Naive thymus-derived CD4-positive, alpha-beta T cell (primary cell): Measurements from ENCODE around the gene IL17B. TPM values are rescaled to one million over a fixed set of nuclear protein-coding genes. Genes with fewer than 3 reads are reported as not detected.

Experiments
- ATAC-seq: fragments of 150-1000 bp; cut with Tn5 transposase; 2 replicates; pipeline ENCODE4 v1.10.0; 2021; ENCODE audit warnings: mild to moderate bottlenecking, moderate library complexity
- CTCF ChIA-PET: fragments of 350-600 bp; sonication (Branson Sonifier 250); formaldehyde crosslinking; loops from one replicate; lab custom pipeline; 2021; ENCODE audit warnings: antibody characterized with exemption; lab: Charles Lee
- POLR2A ChIA-PET: fragments of 350-600 bp; sonication (Branson Sonifier 250); formaldehyde crosslinking; loops from one replicate; lab custom pipeline; 2021; ENCODE audit warnings: antibody characterized with exemption, inconsistent platforms; lab: Charles Lee
- DNase-seq, 9 donors: peaks; one replicate each; pipeline versions ENCODE4 v3.0.0 to v3.0.0-alpha.2; 2020 to 2022; ENCODE audit warnings: mixed read lengths in 1 of 9
- H3K27ac ChIP-seq: one replicate; pipeline ENCODE4 v1.7.0; 2013; ENCODE audit warnings: mild to moderate bottlenecking, low read depth, low read length, moderate library complexity
- H3K27me3 ChIP-seq, 2 donors: one replicate each; pipeline ENCODE4 v1.7.0; 2013; ENCODE audit warnings: low read length in 2 of 2, mild to moderate bottlenecking in 2 of 2, moderate library complexity in 2 of 2; ENCODE audit not compliant: control insufficient read depth in 2 of 2, insufficient read depth in 2 of 2
- H3K36me3 ChIP-seq, 3 experiments: 1 replicate in 2 of 3; 2 replicates in 1 of 3; pipeline ENCODE4 v1.7.0; 2013; ENCODE audit warnings: low read length in 3 of 3, mild to moderate bottlenecking in 3 of 3, moderate library complexity in 1 of 3; ENCODE audit not compliant: insufficient read depth in 3 of 3, control insufficient read depth in 2 of 3
- H3K4me1 ChIP-seq, 2 donors: one replicate each; pipeline ENCODE4 v1.7.0; 2013; ENCODE audit warnings: low read length in 2 of 2, mild to moderate bottlenecking in 2 of 2, moderate library complexity in 1 of 2; ENCODE audit not compliant: control insufficient read depth in 2 of 2, insufficient read depth in 2 of 2
- H3K4me3 ChIP-seq: 2 replicates; pipeline ENCODE4 v1.7.0; 2013; ENCODE audit warnings: mild to moderate bottlenecking, low read length
- H3K9me3 ChIP-seq, 3 experiments: 1 replicate in 2 of 3; 2 replicates in 1 of 3; pipeline ENCODE4 v1.7.0; 2013; ENCODE audit warnings: low read length in 3 of 3; ENCODE audit not compliant: control insufficient read depth in 2 of 3
- H3K27ac Mint-ChIP-seq, 9 donors: one replicate each; pipeline ENCODE4 v1.8.0; 2020 to 2022; ENCODE audit warnings: mixed read lengths in 9 of 9, mild to moderate bottlenecking in 8 of 9, moderate library complexity in 5 of 9, inconsistent platforms in 2 of 9
- H3K27me3 Mint-ChIP-seq, 5 donors: one replicate each; pipeline ENCODE4 v1.8.0; 2021 to 2022; ENCODE audit warnings: mixed read lengths in 5 of 5, mild to moderate bottlenecking in 1 of 5
- H3K36me3 Mint-ChIP-seq, 5 donors: one replicate each; pipeline ENCODE4 v1.8.0; 2020 to 2022; ENCODE audit warnings: mixed read lengths in 5 of 5, mild to moderate bottlenecking in 3 of 5, inconsistent platforms in 1 of 5
- H3K4me1 Mint-ChIP-seq, 7 donors: one replicate each; pipeline ENCODE4 v1.8.0; 2020 to 2022; ENCODE audit warnings: mixed read lengths in 7 of 7, mild to moderate bottlenecking in 3 of 7, inconsistent platforms in 1 of 7
- H3K4me3 Mint-ChIP-seq, 10 donors: one replicate each; pipeline ENCODE4 v1.8.0; 2020 to 2022; ENCODE audit warnings: mild to moderate bottlenecking in 10 of 10, mixed read lengths in 10 of 10, moderate library complexity in 6 of 10, inconsistent platforms in 2 of 10
- H3K9me3 Mint-ChIP-seq, 11 donors: one replicate each; pipeline ENCODE4 v1.8.0; 2020 to 2022; ENCODE audit warnings: mixed read lengths in 11 of 11, mild to moderate bottlenecking in 4 of 11, inconsistent platforms in 1 of 11, moderate library complexity in 1 of 11
- intact Hi-C, 2 donors: fragments of 100-400 bp; cut with micrococcal nuclease; formaldehyde crosslinking; loops; one replicate each; pipeline ENCODE4 v1.15.1; 2023
- polyA plus RNA-seq, 2 donors: library from polyadenylated mRNA; unstranded; fragments of 300-500 nt; fragmentation: Illumina TruSeq; gene quantifications; one replicate each; pipeline ENCODE4 v1.2.3, GENCODE V29; 2021
- total RNA-seq, 6 experiments: library from RNA in 5 of 6; stranded (reverse) in 5 of 6; gene quantifications; 1 replicate in 5 of 6; 2 replicates in 1 of 6; pipeline ENCODE4 v1.2.3 and lab custom pipeline; 2021 to 2026

The IL17B gene
- total and polyA plus RNA-seq, 7 experiments from 2014 or later: not detected

DNA sequence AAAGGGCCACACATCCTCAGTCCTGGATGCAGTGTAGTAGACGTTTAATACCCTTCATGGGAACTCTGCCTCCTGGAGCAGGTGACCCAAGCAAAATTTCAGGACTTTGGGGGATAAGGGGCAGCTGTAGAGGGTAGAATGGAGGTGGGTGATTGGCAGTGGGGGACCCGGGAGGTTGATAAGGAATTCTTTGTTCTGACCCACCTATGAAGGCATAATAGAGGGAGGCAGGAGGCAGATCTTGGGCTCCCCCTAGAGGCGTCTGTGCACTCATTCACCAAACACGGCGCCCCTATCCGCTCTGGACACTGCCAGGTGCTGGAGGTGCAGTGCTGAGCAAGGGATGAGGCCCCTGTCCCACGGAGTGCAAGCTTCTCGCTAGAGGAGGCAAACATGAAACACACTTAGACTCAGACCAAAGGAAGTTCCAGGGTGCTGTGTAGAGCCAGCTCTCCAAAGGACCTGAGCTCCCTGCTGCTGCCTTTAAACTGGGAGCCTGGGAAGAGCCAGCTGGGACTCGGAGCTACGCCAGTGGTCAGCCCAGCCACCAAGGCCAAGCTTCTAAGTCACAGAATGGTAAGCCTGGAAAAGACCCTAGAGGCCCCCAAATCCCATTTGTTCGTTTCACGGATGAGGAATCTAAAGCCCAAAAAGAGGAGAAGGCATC, 7.7 kb downstream of the IL17B start:
- Histone ChIP-seq H3K4me1 (peaks cover 0 to 7% of the 10 kb centered on the region in 2 donors), H3K27ac (no peak overlapping the region), H3K9me3 (no peaks in the 10 kb centered on the region), H3K27me3 (no peaks in the 10 kb centered on the region), H3K36me3 (peaks cover 0 to 4% (median 0%) of the 10 kb centered on the region in 3 experiments), H3K4me3 (no peak overlapping the region)
- Mint-ChIP-seq H3K36me3 (peaks cover 0 to 6% (median 4%) of the 10 kb centered on the region in 5 donors), H3K27me3 (no peaks in the 10 kb centered on the region), H3K4me1 (peaks cover 3 to 31% (median 23%) of the 10 kb centered on the region in 7 donors), H3K9me3 (peaks cover 0 to 2% (median 0%) of the 10 kb centered on the region in 11 donors), H3K4me3 (no peak overlapping the region), H3K27ac (peak overlapping the region in 2 of 9 donors; percentile 50 to 83)
- CTCF ChIA-PET: interaction anchor here (0.6 to 8.0 kb wide), 21 partner anchors 10 to 193 kb away, joined by 3 to 147 read pairs (median 5); partner anchors contain the start of genes AFAP1L1 and GRPEL2
- peak; percentile 92 for ATAC-seq
- intact Hi-C loops: loop anchor here (1.0 kb wide), 7 partner anchors 14 to 230 kb away; partner anchors contain the start of genes ABLIM3 (in 2 of the 2) and GRPEL2 (in 1 of the 2)
- peak; percentile 38 to 76 (median 62) for DNase-seq
- POLR2A ChIA-PET: interaction anchor here (0.7 to 1.7 kb wide), 5 partner anchors 11 to 68 kb away, joined by 3 to 5 read pairs (median 4); no protein-coding TSS in a partner anchor

DNA sequence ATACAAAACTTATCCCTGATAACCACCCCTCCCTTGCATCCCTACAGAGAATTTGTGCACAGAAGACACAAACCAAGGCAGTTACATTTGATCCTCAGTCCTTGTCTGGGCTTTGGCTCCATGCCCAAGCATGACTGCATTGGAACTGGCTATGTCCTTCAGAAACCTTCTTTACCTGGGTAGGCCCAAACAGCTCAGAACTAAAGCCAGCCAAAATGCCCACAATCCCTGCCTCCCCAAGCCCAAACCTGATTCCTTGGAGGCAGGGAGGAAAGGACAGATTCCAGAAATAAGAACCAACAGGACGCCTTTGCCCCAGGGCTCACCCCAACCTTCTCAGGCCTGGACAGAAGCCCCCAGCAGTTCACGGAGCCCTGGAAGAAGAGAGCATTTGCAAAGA, 8.2 kb downstream of the IL17B start:
- Mint-ChIP-seq H3K4me1 (peaks cover 3 to 31% (median 23%) of the 10 kb centered on the region in 7 donors), H3K36me3 (peaks cover 0 to 4% (median under 1%) of the 10 kb centered on the region in 5 donors), H3K4me3 (no peak overlapping the region), H3K27ac (peak overlapping the region in 1 of 9 donors; percentile 50), H3K9me3 (peaks cover 0 to 2% (median 0%) of the 10 kb centered on the region in 11 donors), H3K27me3 (no peaks in the 10 kb centered on the region)
- Histone ChIP-seq H3K36me3 (peaks cover 0 to 4% (median 0%) of the 10 kb centered on the region in 3 experiments), H3K9me3 (no peaks in the 10 kb centered on the region), H3K4me1 (peaks cover 0 to 7% of the 10 kb centered on the region in 2 donors), H3K4me3 (no peak overlapping the region), H3K27me3 (no peaks in the 10 kb centered on the region), H3K27ac (no peak overlapping the region)
- no peak for ATAC-seq
- no peak for DNase-seq
- CTCF ChIA-PET: interaction anchor here (0.9 to 8.0 kb wide), 11 partner anchors 10 to 194 kb away, joined by 3 to 147 read pairs (median 5); partner anchors contain the start of gene GRPEL2
- intact Hi-C loops: loop anchor here (1.0 kb wide), 7 partner anchors 14 to 230 kb away; partner anchors contain the start of genes ABLIM3 (in 2 of the 2) and GRPEL2 (in 1 of the 2)
- POLR2A ChIA-PET: interaction anchor here (0.8 to 1.7 kb wide), 4 partner anchors 11 to 69 kb away, joined by 3 to 5 read pairs (median 4); no protein-coding TSS in a partner anchor

DNA sequence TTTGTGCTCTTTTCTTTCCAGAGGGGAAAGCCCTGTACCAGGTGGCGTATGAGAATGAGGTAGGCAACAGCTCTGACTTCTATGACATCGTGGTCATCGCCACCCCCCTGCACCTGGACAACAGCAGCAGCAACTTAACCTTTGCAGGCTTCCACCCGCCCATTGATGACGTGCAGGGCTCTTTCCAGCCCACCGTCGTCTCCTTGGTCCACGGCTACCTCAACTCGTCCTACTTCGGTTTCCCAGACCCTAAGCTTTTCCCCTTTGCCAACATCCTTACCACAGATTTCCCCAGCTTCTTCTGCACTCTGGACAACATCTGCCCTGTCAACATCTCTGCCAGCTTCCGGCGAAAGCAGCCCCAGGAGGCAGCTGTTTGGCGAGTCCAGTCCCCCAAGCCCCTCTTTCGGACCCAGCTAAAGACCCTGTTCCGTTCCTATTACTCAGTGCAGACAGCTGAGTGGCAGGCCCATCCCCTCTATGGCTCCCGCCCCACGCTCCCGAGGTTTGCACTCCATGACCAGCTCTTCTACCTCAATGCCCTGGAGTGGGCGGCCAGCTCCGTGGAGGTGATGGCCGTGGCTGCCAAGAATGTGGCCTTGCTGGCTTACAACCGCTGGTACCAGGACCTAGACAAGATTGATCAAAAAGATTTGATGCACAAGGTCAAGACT, 11.0 kb downstream of the IL17B start:
- H3K27ac Mint-ChIP-seq: peak overlapping the region in 3 of 9 donors; percentile 25 to 53 (median 25)

DNA sequence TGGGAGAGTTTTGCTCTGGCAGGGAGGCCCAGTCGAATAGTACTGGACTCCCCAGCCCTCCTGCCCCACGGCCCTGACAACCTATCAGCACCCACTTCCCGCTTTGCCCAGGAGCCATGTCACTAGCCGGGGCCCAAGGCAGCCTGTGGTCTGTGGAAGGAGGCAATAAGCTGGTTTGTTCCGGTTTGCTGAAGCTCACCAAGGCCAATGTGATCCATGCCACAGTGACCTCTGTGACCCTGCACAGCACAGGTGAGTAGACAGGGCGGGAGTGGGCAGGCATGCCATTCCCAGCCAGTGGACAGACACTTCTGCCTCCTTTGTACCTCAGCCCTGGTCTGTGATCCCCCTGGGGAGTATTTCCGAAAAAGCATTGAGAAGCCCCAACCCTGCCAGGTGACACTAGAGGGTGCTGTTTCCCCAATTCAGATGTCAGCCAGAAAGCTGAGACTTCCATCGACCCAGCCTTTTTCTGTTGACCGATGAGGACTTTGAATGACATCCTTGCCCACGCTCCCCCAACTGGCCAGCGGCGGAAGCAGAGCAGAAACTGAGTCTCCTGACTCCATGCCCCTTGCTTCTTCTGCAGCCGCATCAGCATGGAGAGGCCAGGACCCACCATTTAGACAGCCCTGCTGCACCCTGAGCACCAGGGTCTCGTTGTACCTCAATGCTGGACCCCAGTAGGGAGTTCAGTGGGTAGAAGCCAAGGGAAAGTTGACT, 11.7 kb downstream of the IL17B start:
- H3K9me3 ChIP-seq: no peaks in the 10 kb centered on the region
- Mint-ChIP-seq H3K36me3 (peaks cover 2 to 9% (median 6%) of the 10 kb centered on the region in 5 donors), H3K27ac (peak overlapping the region in 7 of 9 donors; percentile 13 to 68 (median 41)), H3K27me3 (no peaks in the 10 kb centered on the region), H3K9me3 (peaks cover 0 to 2% (median 0%) of the 10 kb centered on the region in 11 donors), H3K4me1 (peaks cover 3 to 48% (median 27%) of the 10 kb centered on the region in 7 donors), H3K4me3 (no peak overlapping the region)
- H3K4me1 ChIP-seq: peaks cover 0 to 7% of the 10 kb centered on the region in 2 donors
- intact Hi-C loops: loop anchor here (1.0 to 5.0 kb wide), 4 partner anchors 10 to 195 kb away; no protein-coding TSS in a partner anchor
- H3K4me3 ChIP-seq: no peak overlapping the region
- peaks cover 0 to 17% (median 0%) of the 10 kb centered on the region in 3 experiments for H3K36me3 ChIP-seq
- no peak overlapping the region for H3K27ac ChIP-seq
- ATAC-seq: peak; percentile 79
- ChIA-PET POLR2A (interaction anchor here (1.4 to 4.4 kb wide), 4 partner anchors 10 to 69 kb away, joined by 3 to 43 read pairs (median 8); partner anchors contain the start of genes GRPEL2 and PCYOX1L), CTCF (interaction anchor here (0.6 to 5.2 kb wide), 20 partner anchors 9 to 69 kb away, joined by 3 to 61 read pairs (median 5); partner anchors contain the start of genes GRPEL2 and PCYOX1L)
- H3K27me3 ChIP-seq: no peaks in the 10 kb centered on the region
- peak in 7 of 9 donors; percentile 25 to 65 (median 49) for DNase-seq

More for the DNA sequence above, 11.0 kb downstream of the IL17B start:
- H3K4me3 ChIP-seq: no peak overlapping the region
- H3K4me1 ChIP-seq: peaks cover 0 to 7% of the 10 kb centered on the region in 2 donors
- H3K36me3 ChIP-seq: peaks cover 0 to 12% (median 0%) of the 10 kb centered on the region in 3 experiments
- no peaks in the 10 kb centered on the region for H3K9me3 ChIP-seq
- Mint-ChIP-seq H3K9me3 (peaks cover 0 to 2% (median 0%) of the 10 kb centered on the region in 11 donors), H3K4me1 (peaks cover 3 to 41% (median 26%) of the 10 kb centered on the region in 7 donors), H3K27me3 (no peaks in the 10 kb centered on the region), H3K36me3 (peaks cover 2 to 7% (median 5%) of the 10 kb centered on the region in 5 donors), H3K4me3 (peak overlapping the region in 1 of 10 donors; percentile 55)
- POLR2A ChIA-PET: interaction anchor here (1.0 to 4.4 kb wide), 7 partner anchors 8 to 69 kb away, joined by 3 to 43 read pairs (median 3); partner anchors contain the start of gene GRPEL2
- intact Hi-C loops: loop anchor here (1.0 to 5.0 kb wide), 4 partner anchors 11 to 194 kb away; no protein-coding TSS in a partner anchor
- CTCF ChIA-PET: interaction anchor here (0.7 to 5.2 kb wide), 21 partner anchors 8 to 197 kb away, joined by 3 to 61 read pairs (median 5); partner anchors contain the start of genes GRPEL2, IL17B and PCYOX1L
- H3K27ac ChIP-seq: no peak overlapping the region
- DNase-seq (no peak), ATAC-seq (no peak)
- H3K27me3 ChIP-seq: no peaks in the 10 kb centered on the region

DNA sequence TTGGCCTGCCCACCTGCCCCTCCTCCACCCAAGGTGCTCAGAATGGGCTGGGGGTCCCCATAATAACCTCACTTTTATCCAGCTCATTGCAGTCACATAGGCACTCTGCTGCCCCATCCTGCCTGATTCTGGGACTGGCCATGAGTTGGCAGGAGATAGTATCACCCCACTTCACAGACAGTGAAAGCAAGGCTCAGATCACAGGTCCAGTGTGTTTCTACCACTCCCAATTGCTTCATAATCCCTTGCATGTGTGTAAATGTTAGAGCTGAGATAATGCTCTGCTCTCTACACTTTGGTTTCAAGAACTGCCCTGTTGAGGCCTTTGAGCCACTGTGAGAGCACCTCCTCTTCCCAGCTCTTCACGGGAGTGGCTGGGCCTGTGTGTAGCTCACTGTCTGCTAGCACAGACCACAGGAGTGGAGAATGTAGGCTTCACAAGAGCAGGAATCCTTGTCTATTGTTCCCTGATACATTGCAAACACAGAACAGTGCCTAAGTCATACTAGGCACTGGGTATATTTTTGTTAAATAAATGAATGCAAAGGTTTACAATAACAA, 12.8 kb downstream of the IL17B start:
- peaks cover 2 to 9% (median 6%) of the 10 kb centered on the region in 5 donors for H3K36me3 Mint-ChIP-seq
- intact Hi-C loops: loop anchor here in 1 of 2 donors (5.0 kb wide), 1 partner anchor 196 kb away; no protein-coding TSS in a partner anchor
- H3K27me3 ChIP-seq: no peaks in the 10 kb centered on the region
- no peaks in the 10 kb centered on the region for H3K27me3 Mint-ChIP-seq
- H3K27ac Mint-ChIP-seq: peak overlapping the region in 3 of 9 donors; percentile 8 to 48 (median 9)
- peaks cover 0 to 9% of the 10 kb centered on the region in 2 donors for H3K4me1 ChIP-seq
- POLR2A ChIA-PET: interaction anchor here (1.9 to 4.4 kb wide), 2 partner anchors 8 to 19 kb away, joined by 8 to 43 read pairs; partner anchors contain the start of genes GRPEL2 and PCYOX1L
- peaks cover 0 to 2% (median 0%) of the 10 kb centered on the region in 11 donors for H3K9me3 Mint-ChIP-seq
- H3K27ac ChIP-seq: no peak overlapping the region
- H3K9me3 ChIP-seq: no peaks in the 10 kb centered on the region
- no peak overlapping the region for H3K4me3 ChIP-seq
- H3K4me1 Mint-ChIP-seq: peaks cover 4 to 53% (median 26%) of the 10 kb centered on the region in 7 donors
- H3K36me3 ChIP-seq: peaks cover 0 to 17% (median 0%) of the 10 kb centered on the region in 3 experiments
- no peak overlapping the region for H3K4me3 Mint-ChIP-seq
- DNase-seq: no peak
- no peak for ATAC-seq
- CTCF ChIA-PET: interaction anchor here (0.7 to 5.2 kb wide), 9 partner anchors 8 to 58 kb away, joined by 3 to 61 read pairs (median 9); partner anchors contain the start of genes GRPEL2 and PCYOX1L
